Transverse colon (tissue), 4 donors: ENCODE results near the gene REV1. TPM values are rescaled to one million over a fixed set of nuclear protein-coding genes. Genes with fewer than 3 reads are reported as not detected.

Experiments used
- DNase-seq: peaks from one replicate; pipeline ENCODE4 v3.0.0-alpha.2; 2019
- H3K27ac ChIP-seq, 4 donors: fragments of 200-600 bp; sonication (generic); 2 replicates each; pipeline ENCODE4 v1.5.1; 2016 to 2018; ENCODE audit warnings: inconsistent platforms in 4 of 4
- H3K27me3 ChIP-seq: fragments of 200-600 bp; sonication (generic); 2 replicates; pipeline ENCODE4 v1.5.1; 2017; ENCODE audit warnings: inconsistent platforms
- H3K36me3 ChIP-seq, 4 donors: fragments of 200-600 bp; sonication (generic); 2 replicates each; pipeline ENCODE4 v1.5.1; 2017 to 2019; ENCODE audit warnings: inconsistent platforms in 4 of 4
- H3K4me1 ChIP-seq, 4 donors: fragments of 200-600 bp; sonication (generic); 2 replicates each; pipeline ENCODE4 v1.5.1; 2017 to 2020; ENCODE audit warnings: inconsistent platforms in 4 of 4
- H3K4me3 ChIP-seq, 4 donors: fragments of 200-600 bp; sonication (generic); 1 replicate in 1 of 4; 2 replicates in 3 of 4; pipeline versions ENCODE4 v1.5.1 to v1.6.1; 2017 to 2019; ENCODE audit warnings: inconsistent platforms in 4 of 4
- H3K9me3 ChIP-seq, 2 donors: fragments of 200-600 bp; sonication (generic); 2 replicates each; pipeline ENCODE4 v1.5.1; 2017 to 2019; ENCODE audit warnings: inconsistent platforms in 2 of 2
- CTCF ChIP-seq, 5 experiments: fragments of 200-600 bp in 3 of 5; fragments of 450-650 bp in 2 of 5; sonication (generic) in 3 of 5; IDR thresholded peaks; 1 replicate in 2 of 5; 2 replicates in 3 of 5; pipeline ENCODE4 v1.5.1; 2016 to 2017; ENCODE audit warnings: antibody characterized with exemption in 5 of 5, inconsistent platforms in 3 of 5, mild to moderate bottlenecking in 2 of 5, moderate library complexity in 1 of 5
- EP300 ChIP-seq: sonication (generic); formaldehyde crosslinking; IDR thresholded peaks from one replicate; pipeline ENCODE4 v1.6.1; 2017; ENCODE audit warnings: antibody characterized with exemption, low read depth
- POLR2A ChIP-seq: fragments of 450-650 bp; IDR thresholded peaks from one replicate; pipeline ENCODE4 v1.6.1; 2016; ENCODE audit warnings: antibody characterized with exemption, mild to moderate bottlenecking, moderate library complexity
- POLR2AphosphoS5 ChIP-seq, 3 donors: sonication (generic); formaldehyde crosslinking; IDR thresholded peaks; one replicate each; pipeline ENCODE4 v1.6.1; 2016; ENCODE audit warnings: antibody characterized with exemption in 3 of 3
- WGBS, 2 donors: methylation state at CpG; one replicate each; pipeline ENCODE4 v1.1.5; 2018; ENCODE audit warnings: low coverage in 1 of 2; 5-methylcytosine and 5-hydroxymethylcytosine counted together
- in situ Hi-C, 4 donors: fragments of 200-750 bp; cut with MboI; loops; one replicate each; pipeline versions ENCODE4 v1.15.0 to v1.15.1; 2017; ENCODE audit warnings: low sequenced_read_pairs in 3 of 4, low pct_ligation_motif_present in 1 of 4, low pct_unique_long_range_greater_than_20kb in 1 of 4
- intact Hi-C: fragments of 100-400 bp; cut with DNase I; formaldehyde crosslinking; loops from one replicate; pipeline ENCODE4 v1.15.1; 2023; ENCODE audit warnings: low total_unique reads
- total RNA-seq, 4 donors: library from RNA; depleted of rRNA; stranded (reverse); fragments of >200 nt; gene quantifications; one replicate each; pipeline ENCODE4 v1.1.0, GENCODE V29; 2016

REV1 gene
- total RNA-seq, 4 donors from 2014 or later, result 23.2 to 199 (median 73.5) TPM

GRCh38 chr2:99445065-99445464 lies 44.8 kb downstream of the REV1 start:
- no peaks in the 10 kb centered on the region for H3K27me3 ChIP-seq
- H3K27ac ChIP-seq, result no peak overlapping the region
- in situ Hi-C loops, result no loop called here
- H3K36me3 ChIP-seq, result peaks cover 0 to 15% (median 2%) of the 10 kb centered on the region in 4 donors
- intact Hi-C loops, result loop anchor here (10.0 kb wide), 1 partner anchor 820 kb away; no protein-coding TSS in a partner anchor
- 75 to 83% methylated on average over 3 to 4 of the region's 4 CpGs for WGBS, 2 donors
- DNase-seq, result no peak
- H3K4me3 ChIP-seq, result no peak overlapping the region
- no peaks in the 10 kb centered on the region for H3K4me1 ChIP-seq
- H3K9me3 ChIP-seq, result no peaks in the 10 kb centered on the region
- TF ChIP-seq POLR2A (no peak), EP300 (no peak)

GRCh38 chr2:99444222-99444621 lies 45.6 kb downstream of the REV1 start:
- Histone ChIP-seq H3K9me3 (no peaks in the 10 kb centered on the region), H3K4me1 (no peaks in the 10 kb centered on the region), H3K27ac (no peak overlapping the region), H3K27me3 (no peaks in the 10 kb centered on the region), H3K4me3 (no peak overlapping the region), H3K36me3 (peaks cover 0 to 20% (median 2%) of the 10 kb centered on the region in 4 donors)
- in situ Hi-C loops, result no loop called here
- 84% methylated on average over 2 of the region's 2 CpGs; no CpG with 5 or more reads in 1 of the 2 donors for whole genome bisulfite sequencing, 2 donors
- no peak for DNase-seq
- intact Hi-C loops, result loop anchor here (10.0 kb wide), 1 partner anchor 821 kb away; no protein-coding TSS in a partner anchor
- TF ChIP-seq POLR2A, result no peak
- no peak for TF ChIP-seq POLR2AphosphoS5 (IDR thresholded peaks at IDR 0.05)
- no peak for TF ChIP-seq CTCF (IDR thresholded peaks at IDR 0.05)
- TF ChIP-seq EP300, result no peak

- Histone ChIP-seq H3K4me1 (no peaks in the 10 kb centered on the region), H3K9me3 (no peaks in the 10 kb centered on the region), H3K4me3 (no peak overlapping the region), H3K27ac (no peak overlapping the region), H3K27me3 (no peaks in the 10 kb centered on the region), H3K36me3 (peaks cover 0 to 27% (median 6%) of the 10 kb centered on the region in 4 donors)
- DNase-seq, result no peak
- TF ChIP-seq POLR2AphosphoS5 (IDR thresholded peaks at IDR 0.05), result no peak
- no peak for TF ChIP-seq POLR2A
- TF ChIP-seq CTCF (IDR thresholded peaks at IDR 0.05), result no peak
- TF ChIP-seq EP300, result no peak
- intact Hi-C loops, result loop anchor here (10.0 kb wide), 1 partner anchor 822 kb away; no protein-coding TSS in a partner anchor
- in situ Hi-C loops, result no loop called here
- 80 to 91% methylated on average over 1 of the region's 1 CpG for WGBS, 2 donors
Measured at GRCh38 chr2:99442837-99443236, 47.0 kb downstream of the REV1 start.

GRCh38 chr2:99439971-99440505 lies 49.8 kb downstream of the REV1 start:
- H3K4me3 ChIP-seq, result no peak overlapping the region
- no peak for TF ChIP-seq POLR2AphosphoS5 (IDR thresholded peaks at IDR 0.05)
- TF ChIP-seq EP300, result no peak
- no peak for TF ChIP-seq CTCF (IDR thresholded peaks at IDR 0.05)
- no peak for TF ChIP-seq POLR2A
- no peaks in the 10 kb centered on the region for H3K9me3 ChIP-seq
- in situ Hi-C loops (no loop called here), intact Hi-C loops (loop anchor here (10.0 kb wide), 1 partner anchor 825 kb away; no protein-coding TSS in a partner anchor)
- H3K27me3 ChIP-seq, result no peaks in the 10 kb centered on the region
- H3K27ac ChIP-seq, result no peak overlapping the region
- no peaks in the 10 kb centered on the region for H3K4me1 ChIP-seq
- 81 to 91% methylated on average over 4 of the region's 4 CpGs for WGBS, 2 donors
- H3K36me3 ChIP-seq, result peaks cover 0 to 27% (median 6%) of the 10 kb centered on the region in 4 donors
- DNase-seq, result no peak

GRCh38 chr2:99436874-99437273 lies 52.9 kb downstream of the REV1 start:
- Histone ChIP-seq H3K27ac (no peak overlapping the region), H3K27me3 (no peaks in the 10 kb centered on the region), H3K36me3 (peaks cover 0 to 26% (median 6%) of the 10 kb centered on the region in 4 donors), H3K9me3 (no peaks in the 10 kb centered on the region), H3K4me1 (peaks cover 0 to 18% (median 4%) of the 10 kb centered on the region in 4 donors), H3K4me3 (no peak overlapping the region)
- 89 to 100% methylated on average over 4 to 10 of the region's 10 CpGs for WGBS, 2 donors
- in situ Hi-C loops (no loop called here), intact Hi-C loops (no loop called here)
- no peak for DNase-seq
- TF ChIP-seq EP300, result no peak
- no peak for TF ChIP-seq POLR2AphosphoS5 (IDR thresholded peaks at IDR 0.05)
- no peak for TF ChIP-seq CTCF (IDR thresholded peaks at IDR 0.05)
- no peak for TF ChIP-seq POLR2A
